Measurements from ENCODE around the gene ZC3H12A. TPM values are rescaled to one million over a fixed set of nuclear protein-coding genes. Genes with fewer than 3 reads are reported as not detected.

The ZC3H12A gene
- total and polyA plus RNA-seq, 7 experiments from 2014 or later = 4.4 to 122 (median 38.2) TPM

DNA sequence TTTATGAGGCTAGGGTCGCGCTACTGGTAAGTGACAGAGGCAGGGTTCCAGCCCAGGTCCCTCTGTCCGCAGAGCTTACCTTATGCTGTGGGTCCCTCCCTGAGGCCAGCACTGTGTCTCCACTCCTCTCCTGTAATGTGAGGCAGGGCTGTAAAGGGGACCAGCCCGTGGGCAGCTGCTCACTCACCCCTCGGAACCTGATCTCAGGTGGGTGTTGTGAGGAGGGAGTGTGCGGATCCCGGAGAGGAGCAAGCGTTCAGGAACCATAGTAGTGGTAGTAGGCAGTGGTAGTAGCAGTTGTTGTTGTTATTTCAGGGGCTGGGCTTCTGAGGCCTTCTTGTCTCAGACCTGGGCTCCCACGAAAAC is 1.7 kb downstream of the ZC3H12A start:
- Histone ChIP-seq H3K9me3 (ENCODE audit: control insufficient read depth in 2 of 3, low read length in 3 of 3) (no peaks in the 10 kb centered on the region), H3K4me1 (ENCODE audit: control insufficient read depth in 2 of 2, insufficient read depth in 2 of 2, low read length in 2 of 2) (peaks cover 41 to 45% of the 10 kb centered on the region in 2 donors), H3K27ac (ENCODE audit: low read depth, low read length) (peak overlapping the region; percentile 95), H3K4me3 (ENCODE audit: low read length) (peak overlapping the region; percentile 87), H3K27me3 (ENCODE audit: control insufficient read depth in 2 of 2, insufficient read depth in 2 of 2, low read length in 2 of 2) (no peaks in the 10 kb centered on the region), H3K36me3 (ENCODE audit: control insufficient read depth in 2 of 3, insufficient read depth in 3 of 3, low read length in 3 of 3) (peaks cover 10 to 39% (median 19%) of the 10 kb centered on the region in 3 experiments)
- no peak for DNase-seq
- H3K4me3 Mint-ChIP-seq = peak overlapping the region; percentile 91 to 99 (median 96)
- peaks cover 3 to 50% (median 10%) of the 10 kb centered on the region in 5 donors for H3K36me3 Mint-ChIP-seq
- ATAC-seq = no peak
- CTCF ChIA-PET = interaction anchor here (1.3 to 8.9 kb wide), 3 partner anchors 10 to 21 kb away, joined by 6 to 103 read pairs (median 8); no protein-coding TSS in a partner anchor
- intact Hi-C loops (cut with micrococcal nuclease) = loop anchor here (1.0 to 10.0 kb wide), 9 partner anchors 39 to 1381 kb away; partner anchors contain the start of genes GNL2 (in 2 of the 2), FHL3 (in 1 of the 2), MAP7D1 (in 1 of the 2) and MEAF6 (in 1 of the 2)
- H3K9me3 Mint-ChIP-seq = no peaks in the 10 kb centered on the region
- peaks cover 41 to 57% (median 55%) of the 10 kb centered on the region in 7 donors for H3K4me1 Mint-ChIP-seq
- POLR2A ChIA-PET = interaction anchor here (1.0 to 9.1 kb wide), 10 partner anchors 10 to 215 kb away, joined by 3 to 90 read pairs (median 6); partner anchors contain the start of genes CDCA8, GNL2, MEAF6 and SNIP1
- peak overlapping the region; percentile 93 to 99 (median 98) for H3K27ac Mint-ChIP-seq
- no peaks in the 10 kb centered on the region for H3K27me3 Mint-ChIP-seq

DNA sequence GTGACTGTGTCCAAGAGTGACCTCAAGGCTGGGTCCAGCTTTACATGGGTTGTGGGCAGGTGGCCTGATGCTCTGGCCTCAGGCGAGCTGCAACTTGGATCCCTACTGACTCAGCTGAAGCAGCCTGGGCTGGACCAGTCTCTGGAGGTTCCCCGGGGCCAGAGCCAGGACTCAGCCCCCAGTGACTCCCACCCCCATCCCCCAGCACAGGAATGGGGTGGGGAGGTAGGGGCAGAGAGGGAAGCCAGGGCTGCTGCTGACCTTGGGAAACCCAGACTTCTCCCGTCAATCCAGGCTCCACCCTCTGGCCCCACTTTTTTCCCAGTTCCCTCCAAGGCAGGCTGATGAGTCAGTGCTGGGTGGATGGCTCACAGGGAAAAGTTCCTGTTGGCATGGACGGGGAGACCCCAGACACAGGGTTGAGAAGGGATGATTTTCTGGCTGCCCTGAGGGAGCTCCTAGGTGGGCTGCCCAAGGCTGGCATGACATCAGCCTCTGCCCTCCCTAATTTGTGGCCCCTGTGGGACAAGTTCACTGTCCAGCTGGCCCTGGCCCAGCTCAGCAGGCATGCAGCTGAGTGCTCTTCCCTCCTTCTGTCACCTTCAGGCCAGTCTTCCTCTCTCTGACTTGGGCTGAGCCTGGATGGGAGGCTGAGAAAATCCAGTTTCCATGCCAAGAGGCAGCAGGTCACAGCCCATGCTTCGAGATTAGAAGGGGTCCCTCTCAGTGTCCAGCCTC is 2.2 kb downstream of the ZC3H12A start:
- ChIA-PET POLR2A (interaction anchor here (0.6 to 9.1 kb wide), 12 partner anchors 10 to 1374 kb away, joined by 3 to 90 read pairs (median 8); partner anchors contain the start of genes GNL2, MEAF6 and SNIP1), CTCF (interaction anchor here (0.7 to 8.9 kb wide), 2 partner anchors 10 to 18 kb away, joined by 4 to 103 read pairs; no protein-coding TSS in a partner anchor)
- Histone ChIP-seq H3K27ac (ENCODE audit: low read depth, low read length) (peak overlapping the region; percentile 95), H3K27me3 (ENCODE audit: control insufficient read depth in 2 of 2, insufficient read depth in 2 of 2, low read length in 2 of 2) (no peaks in the 10 kb centered on the region), H3K9me3 (ENCODE audit: control insufficient read depth in 2 of 3, low read length in 3 of 3) (no peaks in the 10 kb centered on the region), H3K36me3 (ENCODE audit: control insufficient read depth in 2 of 3, insufficient read depth in 3 of 3, low read length in 3 of 3) (peaks cover 16 to 45% (median 25%) of the 10 kb centered on the region in 3 experiments), H3K4me3 (ENCODE audit: low read length) (peak overlapping the region; percentile 87), H3K4me1 (ENCODE audit: control insufficient read depth in 2 of 2, insufficient read depth in 2 of 2, low read length in 2 of 2) (peaks cover 41 to 43% of the 10 kb centered on the region in 2 donors)
- intact Hi-C loops (cut with micrococcal nuclease) = loop anchor here (1.0 to 10.0 kb wide), 12 partner anchors 38 to 1381 kb away; partner anchors contain the start of genes GNL2 (in 2 of the 2), CDCA8 (in 1 of the 2), FHL3 (in 1 of the 2) and MAP7D1 (in 1 of the 2)
- Mint-ChIP-seq H3K9me3 (no peaks in the 10 kb centered on the region), H3K4me1 (peaks cover 39 to 59% (median 51%) of the 10 kb centered on the region in 7 donors), H3K27me3 (no peaks in the 10 kb centered on the region), H3K4me3 (peak overlapping the region; percentile 91 to 99 (median 96)), H3K36me3 (peaks cover 6 to 55% (median 10%) of the 10 kb centered on the region in 5 donors), H3K27ac (peak overlapping the region; percentile 96 to 99 (median 98))
- no peak for ATAC-seq
- no peak for DNase-seq

DNA sequence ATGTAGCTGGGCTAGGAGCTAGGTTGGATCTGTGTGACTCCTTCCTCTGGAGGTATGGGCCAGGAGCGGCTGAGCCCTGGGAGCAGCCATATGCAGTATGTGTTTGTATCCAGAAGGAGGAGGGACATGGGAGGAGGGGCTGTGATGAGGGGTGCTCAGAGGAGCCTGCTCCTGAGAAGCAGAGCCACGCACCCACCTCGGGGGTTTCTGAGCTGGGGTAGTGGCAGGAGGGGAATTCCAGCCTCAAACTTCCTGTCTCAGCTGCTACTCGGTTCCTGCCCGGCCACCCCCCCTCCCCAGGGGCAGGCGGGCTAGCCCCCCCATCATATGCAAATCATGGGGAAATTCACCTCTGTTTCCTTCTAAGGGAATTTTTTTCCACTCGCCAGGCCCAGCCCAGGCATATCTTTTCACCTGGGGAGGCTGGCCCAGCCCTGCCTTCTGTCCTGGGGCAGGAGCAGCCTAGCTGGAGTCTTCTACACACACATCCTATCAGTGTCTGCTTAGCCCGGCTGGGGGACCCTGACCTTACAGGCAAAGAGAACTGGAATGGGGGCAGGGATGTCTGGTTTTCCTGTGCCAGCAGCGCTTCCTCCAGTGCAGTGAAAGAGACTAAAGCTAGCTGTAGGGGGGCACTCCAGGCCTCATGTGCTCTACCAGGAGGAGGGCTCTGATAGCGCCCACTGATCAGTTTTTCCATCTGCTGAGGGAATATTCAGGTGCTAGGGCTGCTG is 3.0 kb downstream of the ZC3H12A start:
- ATAC-seq (peak; percentile 72), DNase-seq (peak; percentile 59 to 96 (median 76))
- Histone ChIP-seq H3K4me1 (ENCODE audit: control insufficient read depth in 2 of 2, insufficient read depth in 2 of 2, low read length in 2 of 2) (peaks cover 34 to 35% of the 10 kb centered on the region in 2 donors), H3K27ac (ENCODE audit: low read depth, low read length) (peak overlapping the region; percentile 95), H3K27me3 (ENCODE audit: control insufficient read depth in 2 of 2, insufficient read depth in 2 of 2, low read length in 2 of 2) (no peaks in the 10 kb centered on the region), H3K4me3 (ENCODE audit: low read length) (peak overlapping the region; percentile 87), H3K36me3 (ENCODE audit: control insufficient read depth in 2 of 3, insufficient read depth in 3 of 3, low read length in 3 of 3) (peaks cover 16 to 52% (median 31%) of the 10 kb centered on the region in 3 experiments), H3K9me3 (ENCODE audit: control insufficient read depth in 2 of 3, low read length in 3 of 3) (no peaks in the 10 kb centered on the region)
- intact Hi-C loops (cut with micrococcal nuclease) = loop anchor here (1.0 to 10.0 kb wide), 11 partner anchors 37 to 1380 kb away; partner anchors contain the start of genes CDCA8 (in 1 of the 2), FHL3 (in 1 of the 2), GNL2 (in 1 of the 2) and MAP7D1 (in 1 of the 2)
- Mint-ChIP-seq H3K9me3 (no peaks in the 10 kb centered on the region), H3K4me3 (peak overlapping the region; percentile 91 to 99 (median 96)), H3K36me3 (peaks cover 6 to 61% (median 10%) of the 10 kb centered on the region in 5 donors), H3K27ac (peak overlapping the region; percentile 96 to 99 (median 98)), H3K27me3 (no peaks in the 10 kb centered on the region), H3K4me1 (peaks cover 35 to 57% (median 48%) of the 10 kb centered on the region in 7 donors)
- CTCF ChIA-PET = interaction anchor here (0.7 to 8.9 kb wide), 3 partner anchors 9 to 22 kb away, joined by 4 to 103 read pairs (median 15); no protein-coding TSS in a partner anchor
- POLR2A ChIA-PET = interaction anchor here (0.6 to 9.1 kb wide), 10 partner anchors 9 to 1373 kb away, joined by 3 to 90 read pairs (median 8); partner anchors contain the start of genes MEAF6 and SNIP1

DNA sequence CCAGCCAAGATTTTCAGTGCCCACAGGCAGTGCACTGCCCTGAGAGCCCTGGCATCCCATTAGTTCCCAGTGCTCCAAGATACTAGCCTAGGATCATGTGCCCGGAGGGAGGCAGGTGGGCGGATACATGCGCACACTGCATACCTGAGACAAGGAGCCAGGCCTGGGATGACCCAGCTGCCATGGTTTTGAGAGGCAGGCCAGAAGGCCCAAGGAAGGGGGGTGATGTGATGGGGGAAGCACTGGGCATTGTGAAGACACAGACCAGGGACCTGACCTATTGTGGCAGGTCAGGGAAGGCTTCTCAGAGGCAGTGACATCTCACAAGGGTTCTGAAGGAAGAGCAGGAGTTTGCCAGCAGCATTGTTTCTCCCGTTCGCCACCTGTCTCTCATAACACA is 3.6 kb downstream of the ZC3H12A start:
- H3K27me3 ChIP-seq (ENCODE audit: control insufficient read depth in 2 of 2, insufficient read depth in 2 of 2, low read length in 2 of 2) = no peaks in the 10 kb centered on the region
- Mint-ChIP-seq H3K9me3 (no peaks in the 10 kb centered on the region), H3K4me1 (peaks cover 31 to 54% (median 43%) of the 10 kb centered on the region in 7 donors), H3K27ac (peak overlapping the region; percentile 96 to 99 (median 98)), H3K36me3 (peaks cover 6 to 64% (median 13%) of the 10 kb centered on the region in 5 donors), H3K27me3 (no peaks in the 10 kb centered on the region), H3K4me3 (peak overlapping the region; percentile 91 to 99 (median 96))
- peaks cover 28 to 29% of the 10 kb centered on the region in 2 donors for H3K4me1 ChIP-seq (ENCODE audit: control insufficient read depth in 2 of 2, insufficient read depth in 2 of 2, low read length in 2 of 2)
- CTCF ChIA-PET = interaction anchor here (0.7 to 8.9 kb wide), 5 partner anchors 8 to 37 kb away, joined by 3 to 103 read pairs (median 4); no protein-coding TSS in a partner anchor
- DNase-seq (no peak), ATAC-seq (no peak)
- H3K36me3 ChIP-seq (ENCODE audit: control insufficient read depth in 2 of 3, insufficient read depth in 3 of 3, low read length in 3 of 3) = peaks cover 16 to 58% (median 36%) of the 10 kb centered on the region in 3 experiments
- no peaks in the 10 kb centered on the region for H3K9me3 ChIP-seq (ENCODE audit: control insufficient read depth in 2 of 3, low read length in 3 of 3)
- peak overlapping the region; percentile 87 for H3K4me3 ChIP-seq (ENCODE audit: low read length)
- intact Hi-C loops (cut with micrococcal nuclease) = loop anchor here (1.0 to 10.0 kb wide), 11 partner anchors 37 to 1379 kb away; partner anchors contain the start of genes CDCA8 (in 1 of the 2), FHL3 (in 1 of the 2), GNL2 (in 1 of the 2) and MAP7D1 (in 1 of the 2)
- POLR2A ChIA-PET = interaction anchor here (1.2 to 9.1 kb wide), 8 partner anchors 8 to 76 kb away, joined by 4 to 90 read pairs (median 9); partner anchors contain the start of genes MEAF6 and SNIP1
- peak overlapping the region; percentile 95 for H3K27ac ChIP-seq (ENCODE audit: low read depth, low read length)

DNA sequence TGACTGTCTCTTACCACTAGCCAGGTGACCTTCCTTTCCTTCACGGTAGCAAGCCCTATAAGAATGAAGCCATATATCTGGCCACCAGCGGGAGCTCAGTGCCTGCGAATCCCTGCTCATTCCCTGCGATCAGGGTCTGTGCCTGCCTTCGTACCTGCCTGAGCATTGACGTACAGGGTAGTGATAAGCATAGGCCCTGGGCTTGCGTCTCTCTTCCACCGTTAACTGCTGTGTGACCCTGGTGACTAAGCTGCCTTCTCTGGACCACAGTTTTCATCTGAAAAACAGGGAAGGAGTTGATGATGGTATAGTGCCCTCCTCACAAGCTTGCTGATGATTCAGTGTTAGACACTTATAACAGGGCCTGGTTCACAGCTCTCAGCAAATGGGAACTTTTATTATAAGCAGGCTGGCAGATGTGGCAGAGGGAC is 4.1 kb downstream of the ZC3H12A start:
- H3K36me3 Mint-ChIP-seq = peaks cover 6 to 64% (median 13%) of the 10 kb centered on the region in 5 donors
- POLR2A ChIA-PET = interaction anchor here (0.8 to 9.1 kb wide), 11 partner anchors 8 to 381 kb away, joined by 3 to 90 read pairs (median 7); partner anchors contain the start of genes MEAF6, MTF1 and SNIP1
- peak overlapping the region; percentile 96 to 99 (median 98) for H3K27ac Mint-ChIP-seq
- H3K9me3 ChIP-seq (ENCODE audit: control insufficient read depth in 2 of 3, low read length in 3 of 3) = no peaks in the 10 kb centered on the region
- peak; percentile 9 for ATAC-seq
- DNase-seq = peak in 3 of 9 donors; percentile 33 to 56 (median 42)
- peaks cover 16 to 63% (median 39%) of the 10 kb centered on the region in 3 experiments for H3K36me3 ChIP-seq (ENCODE audit: control insufficient read depth in 2 of 3, insufficient read depth in 3 of 3, low read length in 3 of 3)
- peak overlapping the region; percentile 87 for H3K4me3 ChIP-seq (ENCODE audit: low read length)
- intact Hi-C loops (cut with micrococcal nuclease) = loop anchor here (5.0 to 10.0 kb wide), 6 partner anchors 119 to 1379 kb away; partner anchors contain the start of genes FHL3 (in 1 of the 2), GNL2 (in 1 of the 2), MAP7D1 (in 1 of the 2) and MRPS15 (in 1 of the 2)
- H3K4me1 Mint-ChIP-seq = peaks cover 26 to 49% (median 39%) of the 10 kb centered on the region in 7 donors
- CTCF ChIA-PET = interaction anchor here (0.6 to 8.9 kb wide), 6 partner anchors 8 to 37 kb away, joined by 3 to 103 read pairs (median 4); no protein-coding TSS in a partner anchor
- no peaks in the 10 kb centered on the region for H3K9me3 Mint-ChIP-seq
- no peaks in the 10 kb centered on the region for H3K27me3 Mint-ChIP-seq
- peaks cover 26% of the 10 kb centered on the region in 2 donors for H3K4me1 ChIP-seq (ENCODE audit: control insufficient read depth in 2 of 2, insufficient read depth in 2 of 2, low read length in 2 of 2)
- peak overlapping the region; percentile 91 to 99 (median 96) for H3K4me3 Mint-ChIP-seq
- no peaks in the 10 kb centered on the region for H3K27me3 ChIP-seq (ENCODE audit: control insufficient read depth in 2 of 2, insufficient read depth in 2 of 2, low read length in 2 of 2)
- H3K27ac ChIP-seq (ENCODE audit: low read depth, low read length) = peak overlapping the region; percentile 95
